WI38 (cell line): ENCODE measurements around the gene ZBTB45.
"Not testable (repeated sequence)": the region's sequence is repeated elsewhere in the genome, so short reads cannot be mapped to it uniquely, and the experiment has no call there.

Source experiments
- H3K4me3 ChIP-seq: 2 replicates; pipeline ENCODE4 v1.5.1; 2011; ENCODE audit warnings: low read depth, mild to moderate bottlenecking, control low read depth, low read length
- TF ChIP-seq, protein P1 (sequence below): IDR thresholded peaks from 2 replicates; pipeline ENCODE4 v1.5.1; 2012; ENCODE audit warnings: low read depth, mild to moderate bottlenecking, control low read depth, low read length

The ZBTB45 gene

DNA sequence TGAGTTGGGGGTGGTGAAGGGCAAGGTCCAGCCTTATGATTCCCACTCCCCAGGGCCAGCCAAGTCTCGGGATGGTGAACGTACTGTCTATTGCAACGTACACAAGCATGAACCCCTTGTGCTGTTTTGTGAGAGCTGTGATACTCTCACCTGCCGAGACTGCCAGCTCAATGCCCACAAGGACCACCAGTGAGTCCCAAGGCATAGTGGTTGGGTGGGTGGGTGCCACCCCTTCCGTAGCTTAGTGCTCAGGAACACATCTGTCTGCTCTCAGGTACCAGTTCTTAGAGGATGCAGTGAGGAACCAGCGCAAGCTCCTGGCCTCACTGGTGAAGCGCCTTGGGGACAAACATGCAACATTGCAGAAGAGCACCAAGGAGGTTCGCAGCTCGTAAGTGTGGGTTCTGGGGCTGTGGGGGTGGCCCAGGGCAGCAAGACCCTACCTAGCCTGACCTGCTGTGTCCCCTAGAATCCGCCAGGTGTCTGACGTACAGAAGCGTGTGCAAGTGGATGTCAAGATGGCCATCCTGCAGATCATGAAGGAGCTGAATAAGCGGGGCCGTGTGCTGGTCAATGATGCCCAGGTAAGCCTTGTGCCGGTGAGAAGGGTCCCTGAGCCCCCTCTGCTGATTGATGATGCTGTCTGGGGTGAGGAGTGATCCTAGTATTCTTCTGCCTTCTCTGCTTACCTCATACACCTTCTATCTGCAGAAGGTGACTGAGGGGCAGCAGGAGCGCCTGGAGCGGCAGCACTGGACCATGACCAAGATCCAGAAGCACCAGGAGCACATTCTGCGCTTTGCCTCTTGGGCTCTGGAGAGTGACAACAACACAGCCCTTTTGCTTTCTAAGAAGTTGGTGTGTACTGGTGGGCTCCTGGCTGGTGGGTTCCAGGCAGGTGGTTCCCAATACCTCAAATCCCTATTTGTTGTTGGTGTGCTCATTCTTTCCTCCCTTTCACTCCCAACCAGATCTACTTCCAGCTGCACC, 28.0 kb upstream of the ZBTB45 start:
- TF ChIP-seq, protein P1, sequence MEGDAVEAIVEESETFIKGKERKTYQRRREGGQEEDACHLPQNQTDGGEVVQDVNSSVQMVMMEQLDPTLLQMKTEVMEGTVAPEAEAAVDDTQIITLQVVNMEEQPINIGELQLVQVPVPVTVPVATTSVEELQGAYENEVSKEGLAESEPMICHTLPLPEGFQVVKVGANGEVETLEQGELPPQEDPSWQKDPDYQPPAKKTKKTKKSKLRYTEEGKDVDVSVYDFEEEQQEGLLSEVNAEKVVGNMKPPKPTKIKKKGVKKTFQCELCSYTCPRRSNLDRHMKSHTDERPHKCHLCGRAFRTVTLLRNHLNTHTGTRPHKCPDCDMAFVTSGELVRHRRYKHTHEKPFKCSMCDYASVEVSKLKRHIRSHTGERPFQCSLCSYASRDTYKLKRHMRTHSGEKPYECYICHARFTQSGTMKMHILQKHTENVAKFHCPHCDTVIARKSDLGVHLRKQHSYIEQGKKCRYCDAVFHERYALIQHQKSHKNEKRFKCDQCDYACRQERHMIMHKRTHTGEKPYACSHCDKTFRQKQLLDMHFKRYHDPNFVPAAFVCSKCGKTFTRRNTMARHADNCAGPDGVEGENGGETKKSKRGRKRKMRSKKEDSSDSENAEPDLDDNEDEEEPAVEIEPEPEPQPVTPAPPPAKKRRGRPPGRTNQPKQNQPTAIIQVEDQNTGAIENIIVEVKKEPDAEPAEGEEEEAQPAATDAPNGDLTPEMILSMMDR, result no peak
- H3K4me3 ChIP-seq, result no peak overlapping the region

DNA sequence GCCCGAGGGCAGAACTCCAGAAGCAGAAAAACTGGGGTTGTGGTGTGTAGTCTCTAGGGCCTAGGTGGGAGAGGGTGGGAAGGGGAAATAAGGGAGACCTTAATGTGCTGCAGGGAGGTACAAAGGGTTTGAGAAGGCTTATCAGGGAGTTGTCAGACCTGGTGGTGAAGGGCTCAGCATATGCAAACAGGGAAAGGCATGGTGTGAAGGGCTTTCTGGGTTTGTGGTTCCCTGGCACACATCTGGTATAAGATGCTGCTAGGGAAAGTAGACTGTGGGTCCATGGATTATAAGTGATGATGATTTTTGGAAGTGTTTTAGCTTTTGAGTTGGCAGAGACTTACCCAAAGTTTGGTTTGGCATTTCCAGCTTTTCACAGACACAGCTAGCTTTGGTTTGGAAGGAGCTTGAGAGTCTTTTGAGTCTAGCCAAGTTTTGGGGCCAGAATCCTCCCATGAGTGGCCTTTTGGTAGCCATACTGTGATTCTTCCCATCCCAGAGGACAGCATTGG, 26.5 kb upstream of the ZBTB45 start:
- TF ChIP-seq, protein P1, result no peak
- H3K4me3 ChIP-seq, result peak overlapping the region; percentile 89

DNA sequence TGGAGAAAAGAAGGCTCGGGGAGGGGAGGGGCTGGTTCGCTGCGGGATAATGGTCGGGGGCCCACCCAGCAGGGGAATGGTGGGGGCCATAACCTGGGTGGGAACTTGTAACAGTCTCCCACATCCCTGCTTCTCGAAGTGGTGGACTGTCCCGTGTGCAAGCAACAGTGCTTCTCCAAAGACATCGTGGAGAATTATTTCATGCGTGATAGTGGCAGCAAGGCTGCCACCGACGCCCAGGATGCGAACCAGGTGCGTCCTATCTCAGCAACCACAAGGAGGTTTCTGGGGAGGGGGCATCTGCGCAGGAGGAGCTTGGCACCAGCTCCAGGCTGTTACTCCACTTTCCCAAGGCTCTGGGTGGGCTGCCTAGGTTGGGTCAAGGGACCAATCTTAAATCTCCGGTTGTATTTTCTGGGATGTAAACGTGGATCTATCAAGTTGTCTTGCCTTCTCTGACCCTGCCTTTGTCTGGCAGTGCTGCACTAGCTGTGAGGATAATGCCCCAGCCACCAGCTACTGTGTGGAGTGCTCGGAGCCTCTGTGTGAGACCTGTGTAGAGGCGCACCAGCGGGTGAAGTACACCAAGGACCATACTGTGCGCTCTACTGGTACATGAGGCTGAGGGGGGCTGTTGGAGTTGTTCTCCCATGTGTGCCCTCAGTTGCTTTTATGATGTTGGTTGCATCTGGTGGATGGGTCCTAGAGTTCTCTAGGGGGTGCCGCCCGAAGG, 25.8 kb upstream of the ZBTB45 start:
- TF ChIP-seq, protein P1, result no peak
- peak overlapping the region; percentile 89 for H3K4me3 ChIP-seq

DNA sequence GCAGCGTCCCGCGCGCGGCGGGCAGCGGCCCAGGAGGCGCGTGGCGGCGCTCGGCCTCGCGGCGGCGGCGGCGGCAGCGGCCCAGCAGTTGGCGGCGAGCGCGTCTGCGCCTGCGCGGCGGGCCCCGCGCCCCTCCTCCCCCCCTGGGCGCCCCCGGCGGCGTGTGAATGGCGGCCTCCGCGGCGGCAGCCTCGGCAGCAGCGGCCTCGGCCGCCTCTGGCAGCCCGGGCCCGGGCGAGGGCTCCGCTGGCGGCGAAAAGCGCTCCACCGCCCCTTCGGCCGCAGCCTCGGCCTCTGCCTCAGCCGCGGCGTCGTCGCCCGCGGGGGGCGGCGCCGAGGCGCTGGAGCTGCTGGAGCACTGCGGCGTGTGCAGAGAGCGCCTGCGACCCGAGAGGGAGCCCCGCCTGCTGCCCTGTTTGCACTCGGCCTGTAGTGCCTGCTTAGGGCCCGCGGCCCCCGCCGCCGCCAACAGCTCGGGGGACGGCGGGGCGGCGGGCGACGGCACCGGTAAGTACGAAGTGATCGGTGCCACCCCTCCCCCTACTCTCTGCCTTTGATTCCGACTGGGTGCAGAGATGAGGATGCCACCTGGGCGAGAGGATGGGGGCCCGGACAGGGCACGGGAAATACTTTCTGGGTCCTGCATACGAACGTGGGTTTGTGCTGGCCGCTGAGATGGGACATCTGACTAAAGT, 25.1 kb upstream of the ZBTB45 start:
- TF ChIP-seq, protein P1, result no peak
- H3K4me3 ChIP-seq, result peak overlapping the region; percentile 89

DNA sequence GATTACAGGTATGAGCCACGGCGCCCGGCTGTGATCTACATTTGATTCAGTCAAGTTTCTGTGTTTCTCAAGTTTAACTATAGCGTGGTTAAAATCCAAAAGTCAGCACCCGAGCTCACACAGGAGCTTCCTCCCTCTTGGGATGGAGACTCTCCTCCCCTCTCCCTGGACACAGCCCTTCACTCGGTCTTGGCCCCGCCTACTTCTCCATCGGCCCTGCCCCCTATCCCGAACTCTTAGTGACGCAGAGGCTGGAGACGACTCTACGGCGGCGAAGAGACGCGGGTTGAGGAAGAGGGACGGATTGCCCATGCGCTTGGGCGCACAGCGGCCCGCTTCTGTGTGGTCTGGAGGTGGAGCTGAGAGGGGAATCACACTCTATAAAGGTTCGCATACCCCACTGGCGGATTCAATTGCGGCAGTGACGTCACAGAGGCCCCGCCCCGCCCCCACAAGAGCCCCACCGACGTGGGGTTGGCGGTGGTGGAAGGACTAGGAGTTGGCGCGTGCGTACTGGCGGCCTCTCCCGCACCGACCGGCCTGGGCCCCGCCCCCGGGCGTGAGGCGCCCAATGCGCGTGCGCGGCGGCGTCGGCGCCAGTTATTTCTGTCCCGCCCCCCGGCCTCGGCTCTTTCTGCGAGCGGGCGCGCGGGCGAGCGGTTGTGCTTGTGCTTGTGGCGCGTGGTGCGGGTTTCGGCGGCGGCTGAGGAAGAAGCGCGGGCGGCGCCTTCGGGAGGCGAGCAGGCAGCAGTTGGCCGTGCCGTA, 24.4 kb upstream of the ZBTB45 start, which contains the start of gene TRIM28:
Gene TRIM28 (plus strand): TSS at position 239 of the 765 bp plus-strand sequence. CDS start 694 bp downstream, outside the sequence.
- peak within 1 kb of the TSS; percentile 89 for H3K4me3 ChIP-seq
- TF ChIP-seq, protein P1, result no peak

DNA sequence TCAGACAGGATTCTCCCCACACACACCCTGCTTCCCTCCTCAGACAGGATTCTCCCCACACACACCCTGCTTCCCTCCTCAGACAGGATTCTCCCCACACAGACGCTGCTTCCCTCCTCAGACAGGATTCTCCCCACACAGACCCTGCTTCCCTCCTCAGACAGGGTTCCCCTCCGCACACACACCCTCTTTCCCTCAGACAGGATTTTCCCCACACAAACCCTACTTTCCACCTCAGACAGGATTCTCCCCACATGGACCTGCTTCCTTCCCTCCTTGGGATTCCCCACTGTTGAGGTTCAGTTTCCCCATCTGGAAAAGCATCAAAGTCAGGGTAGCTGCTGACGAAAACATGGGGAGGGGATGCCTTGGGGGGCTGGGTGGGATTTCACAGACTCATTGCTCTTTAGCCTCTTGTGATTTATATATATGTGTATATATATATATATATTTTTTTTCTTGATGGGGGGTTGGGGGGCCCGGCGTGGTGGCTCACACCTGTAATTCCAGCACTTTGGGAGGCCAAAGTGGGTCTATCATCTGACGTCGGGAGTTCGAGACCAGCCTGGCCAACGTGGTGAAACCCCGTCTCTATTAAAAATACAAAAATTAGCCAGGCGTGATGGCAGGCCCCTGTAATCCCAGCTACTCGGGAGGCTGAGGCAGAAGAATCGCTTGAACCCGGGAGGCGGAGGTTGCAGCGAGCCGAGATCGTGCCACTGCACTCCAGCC, 23.2 kb upstream of the ZBTB45 start:
- H3K4me3 ChIP-seq, result not testable (repeated sequence)

DNA sequence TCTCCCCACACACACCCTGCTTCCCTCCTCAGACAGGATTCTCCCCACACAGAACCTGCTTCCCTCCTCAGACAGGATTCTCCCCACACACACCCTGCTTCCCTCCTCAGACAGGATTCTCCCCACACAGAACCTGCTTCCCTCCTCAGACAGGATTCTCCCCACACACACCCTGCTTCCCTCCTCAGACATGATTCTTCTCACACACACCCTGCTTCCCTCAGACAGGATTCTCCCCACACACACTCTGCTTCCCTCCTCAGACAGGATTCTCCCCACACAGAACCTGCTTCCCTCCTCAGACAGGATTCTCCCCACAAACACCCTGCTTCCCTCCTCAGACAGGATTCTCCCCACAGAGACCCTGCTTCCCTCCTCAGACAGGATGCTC, 19.6 kb upstream of the ZBTB45 start:
- not testable (repeated sequence) for H3K4me3 ChIP-seq
